Cardiac muscle cell (in vitro differentiated cells and primary cell): Measurements from ENCODE around the gene CYBC1. TPM values are rescaled to one million over a fixed set of nuclear protein-coding genes. Genes with fewer than 3 reads are reported as not detected.

Source experiments
- DNase-seq, 2 donors: peaks; one replicate each; pipeline versions ENCODE4 v3.0.0 to v3.0.0-alpha.2; 2010 to 2017; ENCODE audit warnings: low read depth in 1 of 2, low spot score in 1 of 2
- H3K27ac ChIP-seq: fragments of 200-600 bp; sonication (generic); 2 replicates; pipeline ENCODE4 v1.5.1; 2016
- H3K27me3 ChIP-seq: fragments of 200-600 bp; sonication (generic); 2 replicates; pipeline ENCODE4 v1.6.0; 2016; ENCODE audit warnings: control low read depth
- H3K36me3 ChIP-seq: fragments of 200-600 bp; sonication (generic); 2 replicates; pipeline ENCODE4 v1.5.1; 2016; ENCODE audit warnings: control low read depth
- H3K4me1 ChIP-seq: fragments of 200-600 bp; sonication (generic); 2 replicates; pipeline ENCODE4 v1.8.1; 2017; ENCODE audit warnings: low read depth, mild to moderate bottlenecking, mixed run types
- H3K4me3 ChIP-seq: fragments of 200-600 bp; sonication (generic); 2 replicates; pipeline ENCODE4 v1.5.1; 2016; ENCODE audit warnings: mild to moderate bottlenecking
- H3K9me3 ChIP-seq: fragments of 200-600 bp; sonication (generic); 2 replicates; pipeline ENCODE4 v1.5.1; 2017; ENCODE audit warnings: low read depth, mild to moderate bottlenecking, control low read depth
- CTCF ChIP-seq: IDR thresholded peaks from 2 replicates; pipeline ENCODE4 v1.5.1; 2012; ENCODE audit warnings: low read depth, mild to moderate bottlenecking, low read length
- polyA plus RNA-seq: library from polyadenylated mRNA; unstranded; fragments of >200 nt; fragmentation: Nextera tagmentation; extraction: Ambion mirVana; gene quantifications from 2 replicates; pipeline ENCODE4 v1.2.1, GENCODE V29; 2016
- total RNA-seq: library from RNA; depleted of rRNA; stranded (reverse); fragments of >200 nt; gene quantifications from 2 replicates; pipeline ENCODE4 v1.2.3, GENCODE V29; 2016

CYBC1 gene
- total and polyA plus RNA-seq, 2 experiments from 2014 or later = 52.7 to 71.3 TPM

- Histone ChIP-seq H3K4me1 (peaks cover 7% of the 10 kb centered on the region), H3K27ac (no peak overlapping the region), H3K27me3 (no peaks in the 10 kb centered on the region), H3K36me3 (peaks cover 76% of the 10 kb centered on the region), H3K4me3 (no peak overlapping the region), H3K9me3 (no peaks in the 10 kb centered on the region)
- TF ChIP-seq CTCF = no peak
- no peak for DNase-seq
Measured at GRCh38 chr17:82483836-82484235, 33.3 kb upstream of the CYBC1 start.

- no peak overlapping the region for H3K27ac ChIP-seq
- H3K27me3 ChIP-seq = no peaks in the 10 kb centered on the region
- peaks cover 71% of the 10 kb centered on the region for H3K36me3 ChIP-seq
- no peaks in the 10 kb centered on the region for H3K9me3 ChIP-seq
- no peak overlapping the region for H3K4me3 ChIP-seq
- DNase-seq = no peak
- TF ChIP-seq CTCF = no peak
- peaks cover 7% of the 10 kb centered on the region for H3K4me1 ChIP-seq
Measured at GRCh38 chr17:82483204-82483660, 32.7 kb upstream of the CYBC1 start.

GRCh38 chr17:82480318-82480717, 29.8 kb upstream of the CYBC1 start:
- no peak for DNase-seq
- no peaks in the 10 kb centered on the region for H3K9me3 ChIP-seq
- no peaks in the 10 kb centered on the region for H3K27me3 ChIP-seq
- no peak overlapping the region for H3K4me3 ChIP-seq
- no peak overlapping the region for H3K27ac ChIP-seq
- TF ChIP-seq CTCF = no peak
- H3K36me3 ChIP-seq = peaks cover 56% of the 10 kb centered on the region
- H3K4me1 ChIP-seq = peaks cover 7% of the 10 kb centered on the region

DNA sequence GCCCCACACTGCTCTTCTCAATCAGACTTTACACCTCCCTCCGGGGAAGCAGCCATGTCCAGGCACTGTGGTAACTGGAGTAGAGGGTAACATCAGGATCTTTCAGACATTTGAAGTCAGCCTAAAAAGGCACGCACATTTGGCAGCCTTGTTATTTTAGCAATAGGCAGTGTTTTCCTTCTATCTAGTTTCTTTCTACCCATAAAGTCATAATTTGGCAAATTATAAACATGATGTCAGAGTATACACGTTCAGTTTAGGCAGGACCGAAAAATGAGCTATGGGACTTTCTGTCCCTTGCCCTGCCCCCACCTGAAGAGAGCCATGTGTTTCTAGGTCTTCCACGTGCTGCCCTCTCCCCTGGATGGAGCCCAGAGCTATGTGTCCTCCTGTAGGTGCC, 29.1 kb upstream of the CYBC1 start:
- H3K4me1 ChIP-seq = peaks cover 7% of the 10 kb centered on the region
- H3K27me3 ChIP-seq = no peaks in the 10 kb centered on the region
- H3K36me3 ChIP-seq = peaks cover 54% of the 10 kb centered on the region

GRCh38 chr17:82477934-82478333, 27.4 kb upstream of the CYBC1 start:
- Histone ChIP-seq H3K4me1 (no peaks in the 10 kb centered on the region), H3K9me3 (no peaks in the 10 kb centered on the region), H3K27me3 (no peaks in the 10 kb centered on the region), H3K4me3 (no peak overlapping the region), H3K36me3 (peaks cover 54% of the 10 kb centered on the region), H3K27ac (no peak overlapping the region)
- TF ChIP-seq CTCF = no peak
- no peak for DNase-seq

More for the DNA sequence above, 29.1 kb upstream of the CYBC1 start:
- no peak overlapping the region for H3K4me3 ChIP-seq
- H3K27ac ChIP-seq = no peak overlapping the region
- DNase-seq = no peak
- no peaks in the 10 kb centered on the region for H3K9me3 ChIP-seq
- no peak for TF ChIP-seq CTCF

DNA sequence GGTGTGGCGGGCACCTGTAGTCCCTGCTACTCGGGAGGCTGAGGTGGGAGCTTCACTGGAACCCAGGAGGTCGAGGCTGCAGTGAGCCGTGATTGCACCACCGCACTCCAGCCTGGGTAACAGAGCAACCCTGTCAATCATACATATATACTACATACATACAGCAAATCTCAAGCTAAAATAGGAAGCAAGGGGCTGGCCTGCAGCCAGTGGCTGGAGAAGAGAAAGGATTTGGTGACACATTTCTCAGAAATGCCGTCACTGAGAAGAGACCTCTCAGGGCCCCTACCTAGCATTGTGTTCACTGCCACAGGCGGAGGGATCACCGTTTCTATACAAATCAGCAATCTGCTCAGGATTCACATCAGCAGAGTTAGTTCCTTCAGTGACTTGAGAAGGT, 24.9 kb upstream of the CYBC1 start:
- peaks cover 58% of the 10 kb centered on the region for H3K36me3 ChIP-seq
- no peak overlapping the region for H3K4me3 ChIP-seq
- no peaks in the 10 kb centered on the region for H3K9me3 ChIP-seq
- no peak for DNase-seq
- H3K4me1 ChIP-seq = no peaks in the 10 kb centered on the region
- TF ChIP-seq CTCF = no peak
- H3K27ac ChIP-seq = no peak overlapping the region
- H3K27me3 ChIP-seq = no peaks in the 10 kb centered on the region
